ENCODE data around the gene ATF4.

- TF ChIP-seq, protein P1, sequence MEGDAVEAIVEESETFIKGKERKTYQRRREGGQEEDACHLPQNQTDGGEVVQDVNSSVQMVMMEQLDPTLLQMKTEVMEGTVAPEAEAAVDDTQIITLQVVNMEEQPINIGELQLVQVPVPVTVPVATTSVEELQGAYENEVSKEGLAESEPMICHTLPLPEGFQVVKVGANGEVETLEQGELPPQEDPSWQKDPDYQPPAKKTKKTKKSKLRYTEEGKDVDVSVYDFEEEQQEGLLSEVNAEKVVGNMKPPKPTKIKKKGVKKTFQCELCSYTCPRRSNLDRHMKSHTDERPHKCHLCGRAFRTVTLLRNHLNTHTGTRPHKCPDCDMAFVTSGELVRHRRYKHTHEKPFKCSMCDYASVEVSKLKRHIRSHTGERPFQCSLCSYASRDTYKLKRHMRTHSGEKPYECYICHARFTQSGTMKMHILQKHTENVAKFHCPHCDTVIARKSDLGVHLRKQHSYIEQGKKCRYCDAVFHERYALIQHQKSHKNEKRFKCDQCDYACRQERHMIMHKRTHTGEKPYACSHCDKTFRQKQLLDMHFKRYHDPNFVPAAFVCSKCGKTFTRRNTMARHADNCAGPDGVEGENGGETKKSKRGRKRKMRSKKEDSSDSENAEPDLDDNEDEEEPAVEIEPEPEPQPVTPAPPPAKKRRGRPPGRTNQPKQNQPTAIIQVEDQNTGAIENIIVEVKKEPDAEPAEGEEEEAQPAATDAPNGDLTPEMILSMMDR (IDR thresholded peaks at IDR 0.05), result no peak
- no peak for TF ChIP-seq POLR2A (IDR thresholded peaks at IDR 0.05)
Measured at GRCh38 chr22:39493759-39494158, 26.6 kb upstream of the ATF4 start.
